Mesendoderm (in vitro differentiated cells): Measurements from ENCODE around the gene CLCF1. TPM values are rescaled to one million over a fixed set of nuclear protein-coding genes. Genes with fewer than 3 reads are reported as not detected.

Source experiments
- DNase-seq: peaks from one replicate; pipeline ENCODE4 v3.0.0; 2013
- H2AK5ac ChIP-seq: 2 replicates; pipeline ENCODE4 v1.6.1; 2013; ENCODE audit warnings: low read length, inconsistent platforms
- H2BK120ac ChIP-seq: 2 replicates; pipeline ENCODE4 v1.6.1; 2013; ENCODE audit warnings: low read depth, mild to moderate bottlenecking, low read length, moderate library complexity, mixed read lengths
- H2BK15ac ChIP-seq: replicated peaks from 2 replicates; pipeline ENCODE4 v1.6.1; 2013; ENCODE audit warnings: low read depth, mild to moderate bottlenecking, moderate library complexity
- H2BK5ac ChIP-seq: 2 replicates; pipeline ENCODE4 v1.6.1; 2013; ENCODE audit warnings: low read length, inconsistent platforms
- H3K18ac ChIP-seq: 2 replicates; pipeline ENCODE4 v1.6.1; 2013; ENCODE audit warnings: mild to moderate bottlenecking, low read length, mixed read lengths
- H3K23ac ChIP-seq: one replicate; pipeline ENCODE4 v1.6.1; 2013; ENCODE audit warnings: low read length
- H3K27ac ChIP-seq: 2 replicates; pipeline ENCODE4 v1.5.1; 2013; ENCODE audit warnings: low read depth, mild to moderate bottlenecking, inconsistent platforms, low read length, moderate library complexity
- H3K27me3 ChIP-seq: 2 replicates; pipeline ENCODE4 v1.6.1; 2013; ENCODE audit warnings: low read length, control low read depth, mild to moderate bottlenecking, inconsistent platforms; ENCODE audit not compliant: insufficient read depth, poor library complexity
- H3K36me3 ChIP-seq: 2 replicates; pipeline ENCODE4 v1.6.1; 2013; ENCODE audit warnings: low read length, inconsistent platforms; ENCODE audit not compliant: control insufficient read depth, insufficient read depth
- H3K4ac ChIP-seq: one replicate; pipeline ENCODE4 v1.6.1; 2013; ENCODE audit warnings: low read depth, mild to moderate bottlenecking, low read length, moderate library complexity
- H3K4me1 ChIP-seq: 2 replicates; pipeline ENCODE4 v1.6.1; 2013; ENCODE audit warnings: low read depth, low read length, inconsistent platforms; ENCODE audit not compliant: control insufficient read depth
- H3K4me2 ChIP-seq: 2 replicates; pipeline ENCODE4 v1.6.1; 2013; ENCODE audit warnings: low read length
- H3K4me3 ChIP-seq: 2 replicates; pipeline ENCODE4 v1.5.1; 2013; ENCODE audit warnings: mild to moderate bottlenecking, low read length
- H3K56ac ChIP-seq: one replicate; pipeline ENCODE4 v1.6.1; 2013; ENCODE audit warnings: low read length
- H3K79me1 ChIP-seq: 2 replicates; pipeline ENCODE4 v1.6.1; 2013; ENCODE audit warnings: low read length, inconsistent platforms
- H3K79me2 ChIP-seq: 2 replicates; pipeline ENCODE4 v1.6.1; 2013; ENCODE audit warnings: mild to moderate bottlenecking, low read length; ENCODE audit not compliant: control insufficient read depth, insufficient read depth
- H3K9ac ChIP-seq: 2 replicates; pipeline ENCODE4 v1.6.1; 2013; ENCODE audit warnings: low read length, inconsistent platforms
- H4K5ac ChIP-seq: one replicate; pipeline ENCODE4 v1.6.1; 2013; ENCODE audit warnings: low read length
- H4K8ac ChIP-seq: one replicate; pipeline ENCODE4 v1.6.1; 2013; ENCODE audit warnings: low read depth, mild to moderate bottlenecking, control low read depth, low read length, moderate library complexity
- WGBS: extraction: QIAGEN DNeasy Blood & Tissue Kit; methylation state at CpG from one replicate; pipeline ENCODE4 v1.1.7; 2013; ENCODE audit warnings: low lambda C conversion rate, missing lambda C conversion rate; ENCODE audit not compliant: insufficient coverage; ENCODE audit errors: extremely low coverage; 5-methylcytosine and 5-hydroxymethylcytosine counted together
- polyA plus RNA-seq, 2 experiments: library from polyadenylated mRNA; stranded (reverse); fragments of 200-250 nt; gene quantifications; one replicate each; pipeline ENCODE4 v1.2.3, GENCODE V29; 2013

Gene CLCF1
- polyA plus RNA-seq (2013, experiment 1 of 2) = 1.3 TPM
- polyA plus RNA-seq (2013, experiment 2 of 2) = 1.2 TPM

DNA sequence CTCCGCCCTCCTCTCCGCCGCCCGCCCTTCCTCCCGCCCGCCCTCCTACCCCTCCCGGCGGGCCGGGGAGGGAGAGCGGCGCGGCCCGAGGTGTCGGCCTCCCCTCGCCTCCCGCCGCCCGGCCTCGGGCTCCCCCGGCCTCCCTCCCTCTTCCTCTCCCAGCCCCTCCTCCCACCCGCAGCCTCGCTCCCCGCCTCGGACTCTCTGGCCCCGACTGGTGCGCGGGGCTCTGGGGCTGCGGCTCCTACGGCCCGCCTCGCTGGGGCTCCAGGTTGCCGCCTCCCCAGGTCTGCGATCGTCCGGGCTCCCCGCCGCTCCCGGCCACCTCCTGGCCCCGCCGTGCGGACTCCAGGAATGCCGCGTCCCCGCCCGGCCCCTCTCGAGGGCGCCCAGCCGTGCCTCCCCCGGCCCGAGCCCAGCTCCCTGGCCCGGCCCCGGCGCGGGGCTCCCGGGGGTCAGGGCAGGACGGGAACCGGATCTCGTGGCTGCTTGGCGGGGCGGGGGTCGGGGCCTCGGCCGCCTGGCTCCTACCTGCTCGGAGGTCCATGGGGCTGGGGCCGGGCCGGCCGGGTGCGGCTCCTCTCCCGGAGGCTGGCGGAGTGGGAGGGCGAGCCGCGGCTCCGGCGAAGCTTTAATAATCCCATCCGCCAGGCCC, at the start of gene CLCF1:
Gene CLCF1, minus strand, starts transcription at position 606 of the 655 bp plus-strand sequence. Its CDS starts 59 bp downstream, at position 547.
- Histone ChIP-seq H3K4me3 (peak within 1 kb of the TSS; percentile 43), H2AK5ac (peak within 1 kb of the TSS; percentile 41), H2BK120ac (peak within 1 kb of the TSS; percentile 82), H3K56ac (peak within 1 kb of the TSS; percentile 91), H3K23ac (no peak within 1 kb of the TSS), H3K4me1 (peaks cover 19% of the 10 kb centered on the region), H3K36me3 (no peaks in the 10 kb centered on the region), H3K4ac (peak within 1 kb of the TSS; percentile 98), H2BK15ac (no peak within 1 kb of the TSS), H3K4me2 (peak within 1 kb of the TSS; percentile 47), H3K79me1 (no peaks in the 10 kb centered on the region), H4K8ac (peak within 1 kb of the TSS; percentile 69), H4K5ac (no peak within 1 kb of the TSS), H2BK5ac (peak within 1 kb of the TSS; percentile 27), H3K79me2 (no peaks in the 10 kb centered on the region), H3K9ac (peak within 1 kb of the TSS; percentile 89), H3K18ac (peak within 1 kb of the TSS; percentile 97), H3K27ac (peak within 1 kb of the TSS; percentile 94), H3K27me3 (no peaks in the 10 kb centered on the region)
- no CpG with 5 or more reads among the region's 76 CpGs for WGBS
- DNase-seq = peak; percentile 77

DNA sequence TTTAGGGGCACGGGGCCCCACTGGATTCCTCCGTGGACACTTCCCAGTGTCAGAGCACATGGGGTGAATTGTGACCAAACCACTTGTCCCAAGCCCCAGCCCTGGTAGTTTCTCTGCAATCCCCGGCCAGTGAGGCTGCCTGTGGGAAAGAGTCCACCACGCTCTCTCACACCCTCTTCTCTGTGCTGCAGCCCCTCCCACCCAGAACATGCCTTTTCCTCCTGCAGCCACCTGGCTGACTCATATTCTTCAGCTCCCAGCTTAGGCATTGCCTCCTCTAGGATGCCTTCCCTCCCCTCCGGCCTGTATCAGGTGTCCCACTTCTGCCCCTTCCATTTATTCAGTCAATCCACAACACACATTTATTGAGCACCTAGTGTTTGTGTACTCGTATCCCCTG, 49.5 kb upstream of the CLCF1 start:
- H2BK5ac ChIP-seq = no peak overlapping the region
- no peaks in the 10 kb centered on the region for H3K27me3 ChIP-seq
- no peak overlapping the region for H4K8ac ChIP-seq
- no peak overlapping the region for H4K5ac ChIP-seq
- no peak overlapping the region for H2AK5ac ChIP-seq
- no peak overlapping the region for H2BK120ac ChIP-seq
- no peak overlapping the region for H3K4ac ChIP-seq
- H3K4me3 ChIP-seq = no peak overlapping the region
- WGBS = no CpG with 5 or more reads among the region's 6 CpGs
- H3K27ac ChIP-seq = no peak overlapping the region
- H3K18ac ChIP-seq = no peak overlapping the region
- no peak overlapping the region for H3K56ac ChIP-seq
- no peaks in the 10 kb centered on the region for H3K4me1 ChIP-seq
- no peak overlapping the region for H3K4me2 ChIP-seq
- no peak overlapping the region for H3K9ac ChIP-seq
- H2BK15ac ChIP-seq = no peak overlapping the region
- peak; percentile 71 for DNase-seq
- no peaks in the 10 kb centered on the region for H3K36me3 ChIP-seq
- H3K79me1 ChIP-seq = no peaks in the 10 kb centered on the region
- no peaks in the 10 kb centered on the region for H3K79me2 ChIP-seq
- H3K23ac ChIP-seq = no peak overlapping the region

DNA sequence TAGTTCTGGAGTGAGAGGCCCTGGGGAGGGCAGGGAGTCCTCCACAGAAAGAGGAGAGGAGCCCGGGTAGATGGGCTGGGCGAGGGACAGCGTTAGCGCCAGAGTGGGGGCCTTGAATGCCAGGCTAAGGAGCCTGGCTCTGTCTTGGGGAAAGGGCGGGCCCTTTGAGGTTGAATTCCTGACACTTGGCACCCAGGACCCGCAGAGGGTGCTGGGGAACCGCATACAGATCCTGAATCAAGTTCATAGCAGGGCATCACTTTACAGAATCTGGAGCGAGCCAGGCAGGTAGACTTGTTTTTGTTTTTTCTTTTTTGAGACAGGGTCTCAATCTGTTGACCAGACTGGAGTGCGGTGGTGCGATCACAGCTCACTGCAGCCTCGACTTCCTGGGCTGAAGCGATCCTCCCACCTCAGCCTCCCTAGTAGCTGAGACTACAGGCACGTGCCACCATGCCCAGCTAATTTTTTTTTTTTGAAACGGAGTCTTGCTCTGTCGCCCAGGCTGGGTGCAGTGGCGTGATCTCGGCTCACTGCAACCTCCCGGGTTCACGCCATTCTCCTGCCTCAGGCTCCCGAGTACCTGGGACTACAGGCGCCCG, 48.1 kb upstream of the CLCF1 start:
- Histone ChIP-seq H3K4ac (no peak overlapping the region), H4K5ac (no peak overlapping the region), H2BK15ac (no peak overlapping the region), H3K23ac (no peak overlapping the region), H3K9ac (peak overlapping the region; percentile 15), H2BK5ac (no peak overlapping the region), H2BK120ac (no peak overlapping the region), H3K27ac (no peak overlapping the region), H3K18ac (no peak overlapping the region), H3K79me2 (no peaks in the 10 kb centered on the region), H3K4me3 (no peak overlapping the region), H2AK5ac (no peak overlapping the region), H3K27me3 (no peaks in the 10 kb centered on the region), H3K36me3 (no peaks in the 10 kb centered on the region), H3K4me2 (peak overlapping the region; percentile 33), H3K79me1 (no peaks in the 10 kb centered on the region), H4K8ac (no peak overlapping the region), H3K4me1 (no peaks in the 10 kb centered on the region), H3K56ac (peak overlapping the region; percentile 44)
- no CpG with 5 or more reads among the region's 22 CpGs for WGBS
- no peak for DNase-seq

DNA sequence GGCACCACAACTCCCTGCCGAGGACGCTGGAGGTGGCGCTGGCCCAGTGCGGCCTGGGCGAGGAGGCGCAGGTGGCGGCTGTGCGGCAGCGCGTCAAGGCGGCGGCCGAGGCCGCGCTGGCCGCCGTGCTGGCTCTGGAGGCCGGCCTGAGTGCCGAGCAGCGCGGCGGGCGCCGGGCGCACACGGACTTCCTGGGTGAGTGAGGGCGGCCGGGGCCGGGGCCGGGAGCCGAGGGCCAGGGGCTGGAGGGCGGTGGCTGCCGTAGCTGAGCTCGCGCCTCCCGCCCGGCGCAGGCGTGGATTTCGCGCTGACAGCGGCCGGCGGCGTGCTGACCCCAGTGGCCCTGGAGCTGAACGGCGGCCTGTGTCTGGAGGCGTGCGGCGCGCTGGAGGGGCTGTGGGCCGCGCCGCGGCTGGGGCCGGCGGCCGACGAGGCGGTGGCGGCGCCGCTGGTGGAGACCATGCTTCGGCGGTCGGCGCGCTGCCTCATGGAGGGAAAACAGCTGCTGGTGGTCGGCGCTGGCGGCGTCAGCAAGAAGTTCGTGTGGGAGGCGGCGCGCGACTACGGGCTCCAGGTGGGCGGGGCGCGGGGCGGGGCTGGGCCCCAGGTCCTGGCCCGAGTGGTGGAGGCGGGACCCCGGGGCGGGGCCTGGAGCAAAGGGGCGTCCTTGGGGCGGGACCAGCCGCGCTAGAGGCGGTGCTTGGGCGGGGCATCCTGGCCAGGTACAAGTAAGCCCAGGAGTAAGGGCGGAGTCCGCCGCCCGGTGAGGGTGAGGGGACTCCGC, 47.4 kb upstream of the CLCF1 start:
- no peak overlapping the region for H2AK5ac ChIP-seq
- peak overlapping the region; percentile 51 for H3K27ac ChIP-seq
- H3K56ac ChIP-seq = peak overlapping the region; percentile 95
- H3K9ac ChIP-seq = peak overlapping the region; percentile 92
- H2BK15ac ChIP-seq = no peak overlapping the region
- H4K5ac ChIP-seq = no peak overlapping the region
- WGBS = no CpG with 5 or more reads among the region's 97 CpGs
- H3K4ac ChIP-seq = no peak overlapping the region
- peak overlapping the region; percentile 91 for H3K4me2 ChIP-seq
- no peak overlapping the region for H3K23ac ChIP-seq
- H3K4me1 ChIP-seq = no peaks in the 10 kb centered on the region
- H2BK120ac ChIP-seq = no peak overlapping the region
- no peak overlapping the region for H2BK5ac ChIP-seq
- H4K8ac ChIP-seq = no peak overlapping the region
- H3K4me3 ChIP-seq = peak overlapping the region; percentile 38
- no peaks in the 10 kb centered on the region for H3K27me3 ChIP-seq
- peak overlapping the region; percentile 9 for H3K18ac ChIP-seq
- peak; percentile 97 for DNase-seq
- H3K79me2 ChIP-seq = no peaks in the 10 kb centered on the region
- H3K36me3 ChIP-seq = no peaks in the 10 kb centered on the region
- no peaks in the 10 kb centered on the region for H3K79me1 ChIP-seq

DNA sequence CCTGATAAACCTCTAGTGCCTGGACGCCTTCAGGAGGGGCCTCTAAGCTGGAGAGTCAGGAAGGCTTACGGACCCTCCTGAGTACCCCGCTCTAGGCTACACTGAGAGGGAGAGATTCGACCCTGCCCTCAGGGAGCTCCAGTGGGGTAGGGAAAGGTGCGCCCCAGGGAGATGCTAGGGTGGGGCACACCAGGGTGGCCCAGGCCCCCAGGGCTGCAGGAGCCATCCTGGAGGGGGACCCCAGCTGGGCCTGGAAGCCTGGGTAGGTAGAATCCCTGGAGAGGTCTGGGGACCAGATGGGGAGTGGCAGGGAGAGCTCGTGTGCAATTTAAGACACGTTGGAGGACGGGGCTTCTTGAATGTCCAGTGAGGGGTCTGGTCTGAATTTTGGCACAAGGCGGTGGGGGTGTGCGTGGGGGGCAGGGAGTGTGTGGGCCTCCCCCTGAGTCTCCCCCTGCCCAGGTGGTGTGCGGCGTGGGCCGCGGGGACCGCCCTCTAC, 46.8 kb upstream of the CLCF1 start:
- Histone ChIP-seq H3K27ac (no peak overlapping the region), H3K4me3 (no peak overlapping the region), H2BK15ac (no peak overlapping the region), H2BK120ac (no peak overlapping the region), H3K18ac (peak overlapping the region; percentile 9), H3K56ac (peak overlapping the region; percentile 95), H3K79me2 (no peaks in the 10 kb centered on the region), H3K36me3 (no peaks in the 10 kb centered on the region), H3K4me2 (peak overlapping the region; percentile 91), H3K27me3 (no peaks in the 10 kb centered on the region), H3K23ac (no peak overlapping the region), H4K8ac (no peak overlapping the region), H3K4ac (no peak overlapping the region), H3K9ac (peak overlapping the region; percentile 92), H3K79me1 (no peaks in the 10 kb centered on the region), H3K4me1 (no peaks in the 10 kb centered on the region), H2AK5ac (no peak overlapping the region), H4K5ac (no peak overlapping the region), H2BK5ac (no peak overlapping the region)
- no peak for DNase-seq
- WGBS = no CpG with 5 or more reads among the region's 15 CpGs
